ENCODE results near the gene SGMS2. TPM values are rescaled to one million over a fixed set of nuclear protein-coding genes. Genes with fewer than 3 reads are reported as not detected.

SGMS2 gene
- total and polyA plus RNA-seq, 2 of the 13 experiments (the other 11 are each of a cell fraction or from before 2014, with no cell fraction given), result 1.2 to 1.7 TPM

DNA sequence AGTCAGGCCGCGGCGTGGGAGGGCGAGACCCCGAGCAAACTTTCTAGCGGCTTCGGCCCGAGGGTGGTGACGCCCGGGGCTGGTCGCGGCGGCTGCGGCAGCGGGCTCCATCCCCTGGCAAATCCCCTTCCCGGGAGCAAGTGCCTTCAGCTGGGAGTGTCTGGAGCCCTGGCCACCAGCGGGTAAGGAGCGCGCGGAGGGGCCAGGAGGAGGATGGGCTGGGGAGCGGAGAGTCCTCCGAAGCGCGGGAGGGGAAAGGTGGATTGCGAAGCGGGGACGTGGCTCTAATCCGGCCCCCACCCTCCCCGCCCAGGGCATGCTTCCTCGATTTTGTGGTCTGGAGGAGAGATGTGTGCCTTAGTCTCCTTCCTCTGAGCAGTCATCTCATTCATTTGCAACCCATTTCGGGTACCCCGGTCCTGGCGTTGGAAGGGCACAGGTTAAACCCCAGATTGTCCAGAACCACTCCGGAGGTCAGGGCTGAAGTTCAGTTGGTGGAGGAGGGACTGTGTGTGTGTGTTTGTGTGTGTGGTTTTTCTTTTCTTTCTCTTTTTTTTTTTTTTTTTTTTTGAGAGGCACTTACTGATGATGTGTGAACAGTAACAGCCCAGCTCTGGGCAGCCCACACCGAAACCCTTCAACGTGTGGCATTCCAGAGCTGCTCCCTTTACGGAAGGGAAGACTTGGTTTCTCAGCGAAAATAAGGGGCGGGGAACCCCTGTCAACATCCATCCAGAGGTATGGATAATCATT, 516 bp downstream of the SGMS2 start (continued):
- TF ChIP-seq, protein P1, sequence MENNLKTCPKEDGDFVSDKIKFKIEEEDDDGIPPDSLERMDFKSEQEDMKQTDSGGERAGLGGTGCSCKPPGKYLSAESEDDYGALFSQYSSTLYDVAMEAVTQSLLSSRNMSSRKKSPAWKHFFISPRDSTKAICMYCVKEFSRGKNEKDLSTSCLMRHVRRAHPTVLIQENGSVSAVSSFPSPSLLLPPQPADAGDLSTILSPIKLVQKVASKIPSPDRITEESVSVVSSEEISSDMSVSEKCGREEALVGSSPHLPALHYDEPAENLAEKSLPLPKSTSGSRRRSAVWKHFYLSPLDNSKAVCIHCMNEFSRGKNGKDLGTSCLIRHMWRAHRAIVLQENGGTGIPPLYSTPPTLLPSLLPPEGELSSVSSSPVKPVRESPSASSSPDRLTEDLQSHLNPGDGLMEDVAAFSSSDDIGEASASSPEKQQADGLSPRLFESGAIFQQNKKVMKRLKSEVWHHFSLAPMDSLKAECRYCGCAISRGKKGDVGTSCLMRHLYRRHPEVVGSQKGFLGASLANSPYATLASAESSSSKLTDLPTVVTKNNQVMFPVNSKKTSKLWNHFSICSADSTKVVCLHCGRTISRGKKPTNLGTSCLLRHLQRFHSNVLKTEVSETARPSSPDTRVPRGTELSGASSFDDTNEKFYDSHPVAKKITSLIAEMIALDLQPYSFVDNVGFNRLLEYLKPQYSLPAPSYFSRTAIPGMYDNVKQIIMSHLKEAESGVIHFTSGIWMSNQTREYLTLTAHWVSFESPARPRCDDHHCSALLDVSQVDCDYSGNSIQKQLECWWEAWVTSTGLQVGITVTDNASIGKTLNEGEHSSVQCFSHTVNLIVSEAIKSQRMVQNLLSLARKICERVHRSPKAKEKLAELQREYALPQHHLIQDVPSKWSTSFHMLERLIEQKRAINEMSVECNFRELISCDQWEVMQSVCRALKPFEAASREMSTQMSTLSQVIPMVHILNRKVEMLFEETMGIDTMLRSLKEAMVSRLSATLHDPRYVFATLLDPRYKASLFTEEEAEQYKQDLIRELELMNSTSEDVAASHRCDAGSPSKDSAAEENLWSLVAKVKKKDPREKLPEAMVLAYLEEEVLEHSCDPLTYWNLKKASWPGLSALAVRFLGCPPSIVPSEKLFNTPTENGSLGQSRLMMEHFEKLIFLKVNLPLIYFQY (CRISPR knock-in tag; IDR thresholded peaks at IDR 0.05; ENCODE audit: borderline replicate concordance), result no peak
- TF ChIP-seq CENPX (CRISPR knock-in tag; IDR thresholded peaks at IDR 0.05), result no peak
- peak; percentile 48; the same call in 1 of the 2 replicates for TF ChIP-seq ZNF777 (CRISPR knock-in tag; IDR thresholded peaks at IDR 0.05)
- TF ChIP-seq, protein P2, sequence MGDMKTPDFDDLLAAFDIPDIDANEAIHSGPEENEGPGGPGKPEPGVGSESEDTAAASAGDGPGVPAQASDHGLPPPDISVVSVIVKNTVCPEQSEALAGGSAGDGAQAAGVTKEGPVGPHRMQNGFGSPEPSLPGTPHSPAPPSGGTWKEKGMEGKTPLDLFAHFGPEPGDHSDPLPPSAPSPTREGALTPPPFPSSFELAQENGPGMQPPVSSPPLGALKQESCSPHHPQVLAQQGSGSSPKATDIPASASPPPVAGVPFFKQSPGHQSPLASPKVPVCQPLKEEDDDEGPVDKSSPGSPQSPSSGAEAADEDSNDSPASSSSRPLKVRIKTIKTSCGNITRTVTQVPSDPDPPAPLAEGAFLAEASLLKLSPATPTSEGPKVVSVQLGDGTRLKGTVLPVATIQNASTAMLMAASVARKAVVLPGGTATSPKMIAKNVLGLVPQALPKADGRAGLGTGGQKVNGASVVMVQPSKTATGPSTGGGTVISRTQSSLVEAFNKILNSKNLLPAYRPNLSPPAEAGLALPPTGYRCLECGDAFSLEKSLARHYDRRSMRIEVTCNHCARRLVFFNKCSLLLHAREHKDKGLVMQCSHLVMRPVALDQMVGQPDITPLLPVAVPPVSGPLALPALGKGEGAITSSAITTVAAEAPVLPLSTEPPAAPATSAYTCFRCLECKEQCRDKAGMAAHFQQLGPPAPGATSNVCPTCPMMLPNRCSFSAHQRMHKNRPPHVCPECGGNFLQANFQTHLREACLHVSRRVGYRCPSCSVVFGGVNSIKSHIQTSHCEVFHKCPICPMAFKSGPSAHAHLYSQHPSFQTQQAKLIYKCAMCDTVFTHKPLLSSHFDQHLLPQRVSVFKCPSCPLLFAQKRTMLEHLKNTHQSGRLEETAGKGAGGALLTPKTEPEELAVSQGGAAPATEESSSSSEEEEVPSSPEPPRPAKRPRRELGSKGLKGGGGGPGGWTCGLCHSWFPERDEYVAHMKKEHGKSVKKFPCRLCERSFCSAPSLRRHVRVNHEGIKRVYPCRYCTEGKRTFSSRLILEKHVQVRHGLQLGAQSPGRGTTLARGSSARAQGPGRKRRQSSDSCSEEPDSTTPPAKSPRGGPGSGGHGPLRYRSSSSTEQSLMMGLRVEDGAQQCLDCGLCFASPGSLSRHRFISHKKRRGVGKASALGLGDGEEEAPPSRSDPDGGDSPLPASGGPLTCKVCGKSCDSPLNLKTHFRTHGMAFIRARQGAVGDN (CRISPR knock-in tag; IDR thresholded peaks at IDR 0.05), result peak; percentile 56
- no peak for TF ChIP-seq PRMT3 (CRISPR knock-in tag; IDR thresholded peaks at IDR 0.05; ENCODE audit: borderline replicate concordance, low read depth)
- TF ChIP-seq AGO2 (optimal IDR thresholded peaks at IDR 0.05; ENCODE audit: low read depth, low read length), result peak; percentile 67
- no peak for TF ChIP-seq ZNF337 (CRISPR knock-in tag; IDR thresholded peaks at IDR 0.05; ENCODE audit: borderline replicate concordance, low read depth)
- TF ChIP-seq ATAD3A (CRISPR knock-in tag; IDR thresholded peaks at IDR 0.05), result no peak
- no peak for TF ChIP-seq ZNF143 (CRISPR knock-in tag; IDR thresholded peaks at IDR 0.05)
- no peak for TF ChIP-seq FOSL2 (CRISPR knock-in tag; IDR thresholded peaks at IDR 0.05)
- no peak for TF ChIP-seq ATRX (CRISPR knock-in tag; IDR thresholded peaks at IDR 0.05; ENCODE audit: borderline replicate concordance)
- TF ChIP-seq, protein P3, sequence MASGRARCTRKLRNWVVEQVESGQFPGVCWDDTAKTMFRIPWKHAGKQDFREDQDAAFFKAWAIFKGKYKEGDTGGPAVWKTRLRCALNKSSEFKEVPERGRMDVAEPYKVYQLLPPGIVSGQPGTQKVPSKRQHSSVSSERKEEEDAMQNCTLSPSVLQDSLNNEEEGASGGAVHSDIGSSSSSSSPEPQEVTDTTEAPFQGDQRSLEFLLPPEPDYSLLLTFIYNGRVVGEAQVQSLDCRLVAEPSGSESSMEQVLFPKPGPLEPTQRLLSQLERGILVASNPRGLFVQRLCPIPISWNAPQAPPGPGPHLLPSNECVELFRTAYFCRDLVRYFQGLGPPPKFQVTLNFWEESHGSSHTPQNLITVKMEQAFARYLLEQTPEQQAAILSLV (CRISPR knock-in tag; IDR thresholded peaks at IDR 0.05; ENCODE audit: borderline replicate concordance), result no peak
- TF ChIP-seq HNRNPLL (IDR thresholded peaks at IDR 0.05; ENCODE audit: low read depth, low read length, poor library complexity, severe bottlenecking), result peak; percentile 9
- TF ChIP-seq, protein P4, sequence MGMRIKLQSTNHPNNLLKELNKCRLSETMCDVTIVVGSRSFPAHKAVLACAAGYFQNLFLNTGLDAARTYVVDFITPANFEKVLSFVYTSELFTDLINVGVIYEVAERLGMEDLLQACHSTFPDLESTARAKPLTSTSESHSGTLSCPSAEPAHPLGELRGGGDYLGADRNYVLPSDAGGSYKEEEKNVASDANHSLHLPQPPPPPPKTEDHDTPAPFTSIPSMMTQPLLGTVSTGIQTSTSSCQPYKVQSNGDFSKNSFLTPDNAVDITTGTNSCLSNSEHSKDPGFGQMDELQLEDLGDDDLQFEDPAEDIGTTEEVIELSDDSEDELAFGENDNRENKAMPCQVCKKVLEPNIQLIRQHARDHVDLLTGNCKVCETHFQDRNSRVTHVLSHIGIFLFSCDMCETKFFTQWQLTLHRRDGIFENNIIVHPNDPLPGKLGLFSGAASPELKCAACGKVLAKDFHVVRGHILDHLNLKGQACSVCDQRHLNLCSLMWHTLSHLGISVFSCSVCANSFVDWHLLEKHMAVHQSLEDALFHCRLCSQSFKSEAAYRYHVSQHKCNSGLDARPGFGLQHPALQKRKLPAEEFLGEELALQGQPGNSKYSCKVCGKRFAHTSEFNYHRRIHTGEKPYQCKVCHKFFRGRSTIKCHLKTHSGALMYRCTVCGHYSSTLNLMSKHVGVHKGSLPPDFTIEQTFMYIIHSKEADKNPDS (CRISPR knock-in tag; IDR thresholded peaks at IDR 0.05), result 0 out of 2 replicates have a peak, but pooled peaks have one; percentile 33
- TF ChIP-seq, protein P5, sequence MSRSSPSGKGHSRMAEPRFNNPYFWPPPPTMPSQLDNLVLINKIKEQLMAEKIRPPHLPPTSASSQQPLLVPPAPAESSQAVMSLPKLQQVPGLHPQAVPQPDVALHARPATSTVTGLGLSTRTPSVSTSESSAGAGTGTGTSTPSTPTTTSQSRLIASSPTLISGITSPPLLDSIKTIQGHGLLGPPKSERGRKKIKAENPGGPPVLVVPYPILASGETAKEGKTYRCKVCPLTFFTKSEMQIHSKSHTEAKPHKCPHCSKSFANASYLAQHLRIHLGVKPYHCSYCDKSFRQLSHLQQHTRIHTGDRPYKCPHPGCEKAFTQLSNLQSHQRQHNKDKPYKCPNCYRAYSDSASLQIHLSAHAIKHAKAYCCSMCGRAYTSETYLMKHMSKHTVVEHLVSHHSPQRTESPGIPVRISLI (CRISPR knock-in tag; IDR thresholded peaks at IDR 0.05; ENCODE audit: borderline replicate concordance), result 0 out of 2 replicates have a peak, but pooled peaks have one; percentile 47
